ENCODE data around the gene AZIN2. TPM values are rescaled to one million over a fixed set of nuclear protein-coding genes. Genes with fewer than 3 reads are reported as not detected.

Gene AZIN2
- total and polyA plus RNA-seq, 9 of the 15 experiments (the other 6 are each of a cell fraction or from before 2014, with no cell fraction given): 0.06 to 0.91 (median 0.42) TPM; not detected in 2

DNA sequence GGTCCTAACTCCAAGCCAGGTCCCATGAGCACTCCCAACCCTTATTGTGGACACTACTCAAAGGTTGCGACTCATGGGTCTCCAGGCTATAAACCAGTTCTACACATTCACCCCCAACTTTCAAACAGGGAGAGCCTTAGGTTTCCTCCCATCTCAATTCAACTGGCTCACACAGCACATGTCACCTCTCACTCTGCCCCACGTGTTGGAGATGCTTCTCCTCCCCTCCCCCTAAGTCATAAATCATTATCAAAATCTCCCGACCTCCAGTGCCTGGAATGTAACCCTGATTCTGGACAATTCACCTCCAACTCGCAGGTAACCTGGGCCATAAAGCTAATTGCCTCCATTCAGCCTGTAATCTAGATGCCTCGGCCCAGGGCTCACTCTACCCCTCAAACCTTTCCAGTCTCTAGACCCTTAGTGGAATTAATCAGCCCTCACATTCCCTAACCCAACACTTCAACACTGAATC, 44.9 kb upstream of the AZIN2 start (continued):
- TF ChIP-seq, protein P1, sequence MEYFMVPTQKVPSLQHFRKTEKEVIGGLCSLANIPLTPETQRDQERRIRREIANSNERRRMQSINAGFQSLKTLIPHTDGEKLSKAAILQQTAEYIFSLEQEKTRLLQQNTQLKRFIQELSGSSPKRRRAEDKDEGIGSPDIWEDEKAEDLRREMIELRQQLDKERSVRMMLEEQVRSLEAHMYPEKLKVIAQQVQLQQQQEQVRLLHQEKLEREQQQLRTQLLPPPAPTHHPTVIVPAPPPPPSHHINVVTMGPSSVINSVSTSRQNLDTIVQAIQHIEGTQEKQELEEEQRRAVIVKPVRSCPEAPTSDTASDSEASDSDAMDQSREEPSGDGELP (CRISPR knock-in tag; IDR thresholded peaks at IDR 0.05; ENCODE audit: borderline replicate concordance): no peak
- TF ChIP-seq, protein P2, sequence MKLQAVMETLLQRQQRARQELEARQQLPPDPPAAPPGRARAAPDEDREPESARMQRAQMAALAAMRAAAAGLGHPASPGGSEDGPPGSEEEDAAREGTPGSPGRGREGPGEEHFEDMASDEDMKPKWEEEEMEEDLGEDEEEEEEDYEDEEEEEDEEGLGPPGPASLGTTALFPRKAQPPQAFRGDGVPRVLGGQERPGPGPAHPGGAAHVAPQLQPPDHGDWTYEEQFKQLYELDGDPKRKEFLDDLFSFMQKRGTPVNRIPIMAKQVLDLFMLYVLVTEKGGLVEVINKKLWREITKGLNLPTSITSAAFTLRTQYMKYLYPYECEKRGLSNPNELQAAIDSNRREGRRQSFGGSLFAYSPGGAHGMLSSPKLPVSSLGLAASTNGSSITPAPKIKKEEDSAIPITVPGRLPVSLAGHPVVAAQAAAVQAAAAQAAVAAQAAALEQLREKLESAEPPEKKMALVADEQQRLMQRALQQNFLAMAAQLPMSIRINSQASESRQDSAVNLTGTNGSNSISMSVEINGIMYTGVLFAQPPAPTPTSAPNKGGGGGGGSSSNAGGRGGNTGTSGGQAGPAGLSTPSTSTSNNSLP (IDR thresholded peaks at IDR 0.05; ENCODE audit: borderline replicate concordance, low read depth, low read length): 0 out of 2 replicates have a peak, but pooled peaks have one; percentile 29
- TF ChIP-seq, protein P3, sequence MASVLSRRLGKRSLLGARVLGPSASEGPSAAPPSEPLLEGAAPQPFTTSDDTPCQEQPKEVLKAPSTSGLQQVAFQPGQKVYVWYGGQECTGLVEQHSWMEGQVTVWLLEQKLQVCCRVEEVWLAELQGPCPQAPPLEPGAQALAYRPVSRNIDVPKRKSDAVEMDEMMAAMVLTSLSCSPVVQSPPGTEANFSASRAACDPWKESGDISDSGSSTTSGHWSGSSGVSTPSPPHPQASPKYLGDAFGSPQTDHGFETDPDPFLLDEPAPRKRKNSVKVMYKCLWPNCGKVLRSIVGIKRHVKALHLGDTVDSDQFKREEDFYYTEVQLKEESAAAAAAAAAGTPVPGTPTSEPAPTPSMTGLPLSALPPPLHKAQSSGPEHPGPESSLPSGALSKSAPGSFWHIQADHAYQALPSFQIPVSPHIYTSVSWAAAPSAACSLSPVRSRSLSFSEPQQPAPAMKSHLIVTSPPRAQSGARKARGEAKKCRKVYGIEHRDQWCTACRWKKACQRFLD (CRISPR knock-in tag; IDR thresholded peaks at IDR 0.05): no peak
- TF ChIP-seq TEAD2 (tag; IDR thresholded peaks at IDR 0.05): 0 out of 2 replicates have a peak, but pooled peaks have one; percentile 34
- no peak for TF ChIP-seq KDM5B (IDR thresholded peaks at IDR 0.05; ENCODE audit: insufficient replicate concordance, low read depth, low read length)
- TF ChIP-seq GTF2F1 (IDR thresholded peaks at IDR 0.05; ENCODE audit: low read depth, low read length): 0 out of 2 replicates have a peak, but pooled peaks have one; percentile 32
- TF ChIP-seq FOXA3 (CRISPR knock-in tag; conservative IDR thresholded peaks at IDR 0.05 in 1 of 2, IDR thresholded peaks at IDR 0.05 in 1 of 2): peak in 1 of 2 experiments; percentile 43; a peak in 1 of 4 replicates
- TF ChIP-seq PTBP1 (IDR thresholded peaks at IDR 0.05; ENCODE audit: low read depth, low read length): no peak
- TF ChIP-seq TOE1 (IDR thresholded peaks at IDR 0.05; ENCODE audit: borderline replicate concordance): peak; percentile 40; the same call in 1 of the 2 replicates
- TF ChIP-seq TOE1 (CRISPR knock-in tag; IDR thresholded peaks at IDR 0.05; ENCODE audit: borderline replicate concordance, low read depth): no peak
- peak; percentile 70 for TF ChIP-seq HDAC2 (IDR thresholded peaks at IDR 0.05)
- no peak for TF ChIP-seq ELF1 (tag; IDR thresholded peaks at IDR 0.05)
- TF ChIP-seq ZNF707 (CRISPR knock-in tag; conservative IDR thresholded peaks at IDR 0.05): no peak
- TF ChIP-seq BCL6 (CRISPR knock-in tag; IDR thresholded peaks at IDR 0.05): no peak
- TF ChIP-seq, protein P4, sequence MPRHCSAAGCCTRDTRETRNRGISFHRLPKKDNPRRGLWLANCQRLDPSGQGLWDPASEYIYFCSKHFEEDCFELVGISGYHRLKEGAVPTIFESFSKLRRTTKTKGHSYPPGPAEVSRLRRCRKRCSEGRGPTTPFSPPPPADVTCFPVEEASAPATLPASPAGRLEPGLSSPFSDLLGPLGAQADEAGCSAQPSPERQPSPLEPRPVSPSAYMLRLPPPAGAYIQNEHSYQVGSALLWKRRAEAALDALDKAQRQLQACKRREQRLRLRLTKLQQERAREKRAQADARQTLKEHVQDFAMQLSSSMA (CRISPR knock-in tag; IDR thresholded peaks at IDR 0.05): no peak
- TF ChIP-seq TFAM (CRISPR knock-in tag; conservative IDR thresholded peaks at IDR 0.05): no peak
- TF ChIP-seq MXI1 (IDR thresholded peaks at IDR 0.05; ENCODE audit: low read depth, low read length): peak; percentile 96
- no peak for TF ChIP-seq PHB2 (IDR thresholded peaks at IDR 0.05; ENCODE audit: low read depth)
- TF ChIP-seq ZEB2 (IDR thresholded peaks at IDR 0.05): peak; percentile 39; the same call in 1 of the 2 replicates
- TF ChIP-seq RBBP5 (IDR thresholded peaks at IDR 0.05; ENCODE audit: borderline replicate concordance, insufficient read depth, low read length, poor library complexity, severe bottlenecking): no peak
- TF ChIP-seq SUPT5H (IDR thresholded peaks at IDR 0.05): no peak
- no peak for TF ChIP-seq NCOA2 (IDR thresholded peaks at IDR 0.05; ENCODE audit: partially characterized antibody in 2 of 2)
- TF ChIP-seq ZFP1 (CRISPR knock-in tag; IDR thresholded peaks at IDR 0.05): no peak
- no peak for TF ChIP-seq NR2C1 (IDR thresholded peaks at IDR 0.05)
- TF ChIP-seq NR2C1 (tag; IDR thresholded peaks at IDR 0.05): no peak
- TF ChIP-seq ZNF445 (CRISPR knock-in tag; IDR thresholded peaks at IDR 0.05; ENCODE audit: low read depth): no peak

Measured in K562 (cell line).